Measurements from ENCODE around the gene CHCT1.

- no peak for TF ChIP-seq EZH2 (IDR thresholded peaks at IDR 0.05; ENCODE audit: low read length)
- TF ChIP-seq CTCF (optimal IDR thresholded peaks at IDR 0.05 in 1 of 3, IDR thresholded peaks at IDR 0.05 in 1 of 3, conservative IDR thresholded peaks at IDR 0.05 in 1 of 3; ENCODE audit: extremely low read depth in 1 of 3, insufficient read depth in 2 of 3, low read length in 3 of 3) = no peak
Observed at GRCh38 chr17:60472449-60472848, 50.2 kb downstream of the CHCT1 start.

Measured in keratinocyte (primary cell).